NCI-H748 (cell line): Measurements from ENCODE around the gene PSMB9.
A peak's percentile ranks its signal among the peaks of the same experiment; 100 is the strongest.

Experiments used
- DNase-seq: peaks from one replicate; lab custom pipeline; 2025; ENCODE audit not compliant: unreplicated experiment; lab: John Stamatoyannopoulos, UW

Gene PSMB9

GRCh38 chr6:32894085-32895005 lies 40.4 kb downstream of the PSMB9 start:
- peak; percentile 97 for DNase-seq

- no peak for DNase-seq
Observed at GRCh38 chr6:32895006-32895345, 41.0 kb downstream of the PSMB9 start.

- no peak for DNase-seq
Observed at GRCh38 chr6:32903952-32904351, 50.0 kb downstream of the PSMB9 start.

DNA sequence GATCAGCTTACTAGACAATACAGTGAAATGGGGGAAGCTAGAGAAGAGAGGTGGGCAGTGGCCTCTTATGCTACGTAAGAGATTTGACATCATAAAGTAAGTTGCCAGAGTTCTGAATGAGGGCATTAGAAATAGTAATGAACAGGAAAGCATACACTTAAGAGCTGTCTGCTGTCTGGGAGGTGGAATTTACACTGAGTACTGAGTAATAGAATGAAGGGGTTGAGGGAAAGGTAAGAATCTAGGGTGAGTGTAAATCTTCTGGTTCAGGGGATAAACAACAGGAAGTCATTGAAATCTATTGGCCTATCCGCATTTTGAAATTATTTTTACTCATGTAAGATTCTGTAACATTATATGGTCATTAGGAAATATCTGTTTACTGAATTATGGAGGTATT lies 51.1 kb downstream of the PSMB9 start:
- no peak for DNase-seq

- DNase-seq: no peak
Observed at GRCh38 chr6:32906539-32906938, 52.5 kb downstream of the PSMB9 start.

- DNase-seq: no peak
Observed at GRCh38 chr6:32908897-32909296, 54.9 kb downstream of the PSMB9 start.
